ENCODE data around the gene BANK1. TPM values are rescaled to one million over a fixed set of nuclear protein-coding genes. Genes with fewer than 3 reads are reported as not detected.

Gene BANK1
- total RNA-seq, 1 donor from 2014 or later = 0.19 TPM

DNA sequence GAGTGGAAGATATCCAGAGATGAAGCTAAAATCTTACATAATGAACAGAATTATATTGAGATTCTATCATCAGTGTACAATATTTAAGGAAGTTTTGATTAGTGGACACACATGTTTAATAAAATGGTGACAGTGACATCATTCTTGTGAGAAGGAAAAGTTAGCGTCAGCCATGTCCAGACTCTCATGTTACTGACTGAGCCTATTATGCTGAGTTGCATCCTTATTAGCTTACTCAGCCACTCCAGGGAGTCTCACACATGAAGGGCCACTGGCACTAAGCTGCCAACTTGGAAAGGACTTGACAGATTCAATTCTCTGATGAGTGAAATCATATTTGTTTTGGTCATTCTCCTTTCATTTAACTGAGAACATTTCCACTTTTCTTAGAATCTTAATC lies 170.6 kb downstream of the BANK1 start:
- Mint-ChIP-seq H3K9me3 (no peaks in the 10 kb centered on the region), H3K4me3 (no peak overlapping the region), H3K27me3 (ENCODE audit: insufficient read depth, low read depth) (peaks cover 2% of the 10 kb centered on the region), H3K36me3 (no peaks in the 10 kb centered on the region), H3K4me1 (peaks cover 11% of the 10 kb centered on the region), H3K27ac (no peak overlapping the region)
- no peak overlapping the region for H3K4me3 ChIP-seq
- H3K27me3 ChIP-seq = no peaks in the 10 kb centered on the region
- DNase-seq (ENCODE audit: low spot score) = peak; percentile 14
- TF ChIP-seq, protein P1, sequence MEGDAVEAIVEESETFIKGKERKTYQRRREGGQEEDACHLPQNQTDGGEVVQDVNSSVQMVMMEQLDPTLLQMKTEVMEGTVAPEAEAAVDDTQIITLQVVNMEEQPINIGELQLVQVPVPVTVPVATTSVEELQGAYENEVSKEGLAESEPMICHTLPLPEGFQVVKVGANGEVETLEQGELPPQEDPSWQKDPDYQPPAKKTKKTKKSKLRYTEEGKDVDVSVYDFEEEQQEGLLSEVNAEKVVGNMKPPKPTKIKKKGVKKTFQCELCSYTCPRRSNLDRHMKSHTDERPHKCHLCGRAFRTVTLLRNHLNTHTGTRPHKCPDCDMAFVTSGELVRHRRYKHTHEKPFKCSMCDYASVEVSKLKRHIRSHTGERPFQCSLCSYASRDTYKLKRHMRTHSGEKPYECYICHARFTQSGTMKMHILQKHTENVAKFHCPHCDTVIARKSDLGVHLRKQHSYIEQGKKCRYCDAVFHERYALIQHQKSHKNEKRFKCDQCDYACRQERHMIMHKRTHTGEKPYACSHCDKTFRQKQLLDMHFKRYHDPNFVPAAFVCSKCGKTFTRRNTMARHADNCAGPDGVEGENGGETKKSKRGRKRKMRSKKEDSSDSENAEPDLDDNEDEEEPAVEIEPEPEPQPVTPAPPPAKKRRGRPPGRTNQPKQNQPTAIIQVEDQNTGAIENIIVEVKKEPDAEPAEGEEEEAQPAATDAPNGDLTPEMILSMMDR (IDR thresholded peaks at IDR 0.05) = no peak
- TF ChIP-seq EZH2 (IDR thresholded peaks at IDR 0.05) (no peak), EZH2phosphoT487 (IDR thresholded peaks at IDR 0.05) (no peak)
- no peaks in the 10 kb centered on the region for H3K4me1 ChIP-seq
- no peaks in the 10 kb centered on the region for H3F3A ChIP-seq (ENCODE audit: low read depth)
- H3K36me3 ChIP-seq = no peaks in the 10 kb centered on the region
- H3K27ac ChIP-seq = no peak overlapping the region
- H3K79me2 ChIP-seq (ENCODE audit: low read depth) = no peaks in the 10 kb centered on the region
- H2AFZ ChIP-seq (replicated peaks) = no peak overlapping the region
- H3K4me2 ChIP-seq = no peak overlapping the region
- no peaks in the 10 kb centered on the region for H3K9me3 ChIP-seq (ENCODE audit: low read depth)
- H3K9ac ChIP-seq = no peak overlapping the region
- H4K20me1 ChIP-seq (ENCODE audit: low read depth) = no peaks in the 10 kb centered on the region

DNA sequence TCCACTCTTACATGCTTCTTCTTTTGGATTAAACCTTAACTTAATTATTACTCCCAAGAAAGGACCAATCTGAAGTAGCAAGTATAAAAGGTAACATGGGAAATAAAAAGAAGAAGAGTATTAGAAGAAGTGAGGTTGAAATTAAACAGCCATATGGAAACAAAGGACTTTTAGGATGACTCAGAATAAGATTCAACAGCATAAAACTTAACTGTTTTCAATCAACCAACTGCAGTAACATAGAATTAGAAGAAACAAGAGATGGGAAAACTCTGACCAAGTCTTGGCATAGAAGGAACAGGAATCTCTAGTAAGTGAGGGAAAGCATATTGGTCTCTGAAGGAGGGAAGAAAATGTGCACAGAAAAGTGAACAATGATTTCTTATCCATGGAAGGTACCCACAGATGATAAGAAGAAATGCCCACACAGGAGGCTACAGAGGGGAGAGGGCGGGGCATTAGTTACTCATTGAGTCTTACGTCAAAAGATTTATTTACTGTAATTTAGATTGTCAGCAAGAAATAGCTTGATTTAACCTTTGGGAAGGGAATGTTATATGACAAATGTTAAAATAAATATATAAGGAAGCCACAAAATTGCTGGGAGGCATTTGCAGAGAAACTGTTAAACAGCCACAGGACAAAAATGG lies 177.3 kb downstream of the BANK1 start:
- Mint-ChIP-seq H3K4me3 (no peak overlapping the region), H3K4me1 (no peaks in the 10 kb centered on the region), H3K9me3 (no peaks in the 10 kb centered on the region), H3K27me3 (ENCODE audit: insufficient read depth, low read depth) (no peaks in the 10 kb centered on the region), H3K27ac (no peak overlapping the region), H3K36me3 (no peaks in the 10 kb centered on the region)
- H2AFZ ChIP-seq (replicated peaks) = no peak overlapping the region
- H3K27ac ChIP-seq = no peak overlapping the region
- no peaks in the 10 kb centered on the region for H3K79me2 ChIP-seq (ENCODE audit: low read depth)
- no peaks in the 10 kb centered on the region for H4K20me1 ChIP-seq (ENCODE audit: low read depth)
- TF ChIP-seq EZH2 (IDR thresholded peaks at IDR 0.05) = no peak
- TF ChIP-seq EZH2phosphoT487 (IDR thresholded peaks at IDR 0.05) = no peak
- TF ChIP-seq, protein P1 (IDR thresholded peaks at IDR 0.05) = no peak
- no peak overlapping the region for H3K4me3 ChIP-seq
- H3K9me3 ChIP-seq (ENCODE audit: low read depth) = no peaks in the 10 kb centered on the region
- H3F3A ChIP-seq (ENCODE audit: low read depth) = no peaks in the 10 kb centered on the region
- no peak overlapping the region for H3K9ac ChIP-seq
- no peaks in the 10 kb centered on the region for H3K27me3 ChIP-seq
- H3K4me1 ChIP-seq = no peaks in the 10 kb centered on the region
- H3K4me2 ChIP-seq = no peak overlapping the region
- no peak for DNase-seq (ENCODE audit: low spot score)
- H3K36me3 ChIP-seq = no peaks in the 10 kb centered on the region

DNA sequence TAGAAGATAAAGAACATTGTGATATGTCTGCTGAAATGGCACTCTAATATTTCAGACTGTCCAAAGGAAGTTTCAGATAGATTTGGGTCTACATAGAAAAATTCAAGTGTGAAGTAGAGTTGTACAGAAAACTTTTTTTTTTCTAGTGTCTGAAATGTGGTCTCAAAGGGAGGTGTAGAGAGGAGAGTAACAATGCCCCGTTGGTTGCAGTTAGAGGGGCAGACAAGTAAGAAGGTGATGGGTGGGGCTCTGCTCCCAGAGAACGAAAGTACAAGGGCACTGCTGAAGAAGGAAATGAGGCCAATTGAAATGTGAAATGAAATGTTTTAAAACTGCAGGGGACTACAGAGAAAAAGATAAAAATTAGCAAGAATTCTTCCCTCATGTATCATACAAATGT lies 177.8 kb downstream of the BANK1 start:
- no peaks in the 10 kb centered on the region for H3K79me2 ChIP-seq (ENCODE audit: low read depth)
- no peak overlapping the region for H2AFZ ChIP-seq (replicated peaks)
- H3K9ac ChIP-seq = no peak overlapping the region
- H3K4me1 ChIP-seq = no peaks in the 10 kb centered on the region
- Mint-ChIP-seq H3K4me1 (no peaks in the 10 kb centered on the region), H3K36me3 (no peaks in the 10 kb centered on the region), H3K27ac (no peak overlapping the region), H3K27me3 (ENCODE audit: insufficient read depth, low read depth) (no peaks in the 10 kb centered on the region), H3K9me3 (no peaks in the 10 kb centered on the region), H3K4me3 (no peak overlapping the region)
- H3K4me2 ChIP-seq = no peak overlapping the region
- no peaks in the 10 kb centered on the region for H3F3A ChIP-seq (ENCODE audit: low read depth)
- H4K20me1 ChIP-seq (ENCODE audit: low read depth) = no peaks in the 10 kb centered on the region
- H3K27ac ChIP-seq = no peak overlapping the region
- no peak for TF ChIP-seq EZH2phosphoT487 (IDR thresholded peaks at IDR 0.05)
- H3K9me3 ChIP-seq (ENCODE audit: low read depth) = no peaks in the 10 kb centered on the region
- no peak for DNase-seq (ENCODE audit: low spot score)
- no peaks in the 10 kb centered on the region for H3K36me3 ChIP-seq
- H3K4me3 ChIP-seq = no peak overlapping the region
- H3K27me3 ChIP-seq = no peaks in the 10 kb centered on the region

DNA sequence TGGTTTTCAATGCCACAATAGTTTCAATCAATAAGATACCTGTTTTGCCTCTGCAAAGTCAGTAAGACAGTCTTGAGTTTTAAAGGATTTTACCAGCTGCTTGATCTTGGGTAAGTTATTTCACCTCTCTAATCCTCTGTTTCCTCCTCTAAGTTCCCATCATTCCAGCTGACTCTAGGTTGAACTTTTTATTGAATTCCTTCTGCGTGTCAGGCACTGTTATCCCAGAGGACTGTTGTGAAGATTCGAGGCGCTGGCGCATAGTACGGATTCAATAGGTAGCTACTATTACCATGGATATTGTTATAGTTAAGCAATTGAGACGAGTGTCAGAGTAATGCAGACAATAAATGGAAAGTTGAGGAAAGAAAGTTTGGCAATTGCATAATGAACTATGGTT lies 179.4 kb downstream of the BANK1 start:
- Histone ChIP-seq H3K9me3 (ENCODE audit: low read depth) (no peaks in the 10 kb centered on the region), H4K20me1 (ENCODE audit: low read depth) (no peaks in the 10 kb centered on the region), H3K79me2 (ENCODE audit: low read depth) (no peaks in the 10 kb centered on the region), H3F3A (ENCODE audit: low read depth) (no peaks in the 10 kb centered on the region), H3K4me1 (no peaks in the 10 kb centered on the region), H3K4me2 (no peak overlapping the region), H3K4me3 (no peak overlapping the region), H3K27me3 (no peaks in the 10 kb centered on the region), H3K36me3 (no peaks in the 10 kb centered on the region), H2AFZ (replicated peaks) (peak overlapping the region; percentile 17), H3K9ac (no peak overlapping the region), H3K27ac (no peak overlapping the region)
- Mint-ChIP-seq H3K4me3 (no peak overlapping the region), H3K27me3 (ENCODE audit: insufficient read depth, low read depth) (no peaks in the 10 kb centered on the region), H3K4me1 (no peaks in the 10 kb centered on the region), H3K9me3 (no peaks in the 10 kb centered on the region), H3K36me3 (no peaks in the 10 kb centered on the region), H3K27ac (no peak overlapping the region)
- TF ChIP-seq, protein P1 (IDR thresholded peaks at IDR 0.05) = no peak
- TF ChIP-seq EZH2phosphoT487 (IDR thresholded peaks at IDR 0.05) (no peak), EZH2 (IDR thresholded peaks at IDR 0.05) (no peak)
- no peak for DNase-seq (ENCODE audit: low spot score)
